ENCODE data around the gene PCDHGA6.
"Not testable (repeated sequence)": the region's sequence is repeated elsewhere in the genome, so short reads cannot be mapped to it uniquely, and the experiment has no call there.

The PCDHGA6 gene

GRCh38 chr5:141360685-141361084 lies 13.0 kb upstream of the PCDHGA6 start:
- DNase-seq (ENCODE audit: low read depth), result no peak

GRCh38 chr5:141362719-141363118 lies 11.0 kb upstream of the PCDHGA6 start:
- no peak for DNase-seq (ENCODE audit: low read depth)

- DNase-seq (ENCODE audit: low read depth), result no peak
Observed at GRCh38 chr5:141363952-141364660, 9.6 kb upstream of the PCDHGA6 start, which contains the start of gene PCDHGA5. Gene PCDHGA5 (plus strand): TSS chr5:141364162. CDS start chr5:141364331, 169 bp downstream.

GRCh38 chr5:141366016-141366896 lies 7.4 kb upstream of the PCDHGA6 start:
- DNase-seq (ENCODE audit: low read depth), result no peak

GRCh38 chr5:141369994-141370848 lies 3.5 kb upstream of the PCDHGA6 start, which contains the start of gene PCDHGB3:
Gene PCDHGB3 (plus strand): TSS chr5:141370242. CDS start chr5:141370395, 153 bp downstream.
- no peak for DNase-seq (ENCODE audit: low read depth)

GRCh38 chr5:141371572-141372475 lies 1.9 kb upstream of the PCDHGA6 start:
- no peak for DNase-seq (ENCODE audit: low read depth)

GRCh38 chr5:141374627-141375026 lies 936 bp downstream of the PCDHGA6 start:
- DNase-seq (ENCODE audit: low read depth), result no peak

GRCh38 chr5:141375444-141376155 lies 1.9 kb downstream of the PCDHGA6 start:
- not testable (repeated sequence) for DNase-seq (ENCODE audit: low read depth)

GRCh38 chr5:141382469-141383294 lies 9.0 kb downstream of the PCDHGA6 start, which contains the start of gene PCDHGA7:
Gene PCDHGA7 (plus strand): TSS chr5:141382742. CDS start chr5:141382900, 158 bp downstream.
- DNase-seq (ENCODE audit: low read depth), result no peak

GRCh38 chr5:141383345-141383744 lies 9.7 kb downstream of the PCDHGA6 start:
- no peak for DNase-seq (ENCODE audit: low read depth)

- no peak for DNase-seq (ENCODE audit: low read depth)
Observed at GRCh38 chr5:141384471-141385267, 11.0 kb downstream of the PCDHGA6 start.

- not testable (repeated sequence) for DNase-seq (ENCODE audit: low read depth)
Observed at GRCh38 chr5:141387557-141388311, 14.0 kb downstream of the PCDHGA6 start, which contains the start of gene PCDHGB4. Gene PCDHGB4 (plus strand): TSS chr5:141387698. CDS start chr5:141387885, 187 bp downstream.

GRCh38 chr5:141388661-141389060 lies 15.0 kb downstream of the PCDHGA6 start:
- no peak for DNase-seq (ENCODE audit: low read depth)

- DNase-seq (ENCODE audit: low read depth), result no peak
Observed at GRCh38 chr5:141389153-141390042, 15.7 kb downstream of the PCDHGA6 start.

GRCh38 chr5:141392429-141393198 lies 18.9 kb downstream of the PCDHGA6 start, which contains the start of gene PCDHGA8:
Gene PCDHGA8 (plus strand): TSS chr5:141392633. CDS start chr5:141392814, 181 bp downstream.
- no peak for DNase-seq (ENCODE audit: low read depth)
